Activated CD4-positive, CD25-positive, alpha-beta regulatory T cell treated with anti-CD3 and anti-CD28 coated beads, Interleukin-2, amount 50 U/mL, for 24 hours (primary cell): ENCODE data around the gene HORMAD2.
"Not testable (repeated sequence)": the region's sequence is repeated elsewhere in the genome, so short reads cannot be mapped to it uniquely, and the experiment has no call there.

Source experiments
- ATAC-seq, 2 donors: fragments of 150-1000 bp; cut with Tn5 transposase; one replicate each; pipeline ENCODE4 v1.10.0; 2021; ENCODE audit warnings: mild to moderate bottlenecking in 1 of 2, moderate library complexity in 1 of 2

Gene HORMAD2

GRCh38 chr22:30195245-30196140, 115.2 kb downstream of the HORMAD2 start:
- no peak for ATAC-seq

GRCh38 chr22:30196141-30196879, 116.0 kb downstream of the HORMAD2 start:
- ATAC-seq: peak; percentile 76 to 83

GRCh38 chr22:30196880-30197336, 116.6 kb downstream of the HORMAD2 start:
- ATAC-seq: no peak

GRCh38 chr22:30197389-30197788, 117.1 kb downstream of the HORMAD2 start:
- no peak for ATAC-seq

GRCh38 chr22:30198152-30198825, 118.0 kb downstream of the HORMAD2 start:
- ATAC-seq: no peak

- ATAC-seq: peak in 1 of 2 donors; percentile 9
Measured at GRCh38 chr22:30198921-30199320, 118.7 kb downstream of the HORMAD2 start.

- ATAC-seq: not testable (repeated sequence)
Measured at GRCh38 chr22:30200905-30201304, 120.6 kb downstream of the HORMAD2 start.

GRCh38 chr22:30201945-30202344, 121.7 kb downstream of the HORMAD2 start:
- no peak for ATAC-seq

- ATAC-seq: no peak
Measured at GRCh38 chr22:30202531-30203006, 122.3 kb downstream of the HORMAD2 start.

GRCh38 chr22:30204015-30204741, 123.9 kb downstream of the HORMAD2 start:
- ATAC-seq: no peak

GRCh38 chr22:30204742-30205111, 124.5 kb downstream of the HORMAD2 start:
- no peak for ATAC-seq

- ATAC-seq: no peak
Measured at GRCh38 chr22:30205281-30206115, 125.2 kb downstream of the HORMAD2 start.

- ATAC-seq: no peak
Measured at GRCh38 chr22:30206944-30207343, 126.7 kb downstream of the HORMAD2 start.

- ATAC-seq: no peak
Measured at GRCh38 chr22:30208631-30209603, 128.7 kb downstream of the HORMAD2 start.

GRCh38 chr22:30209642-30210041, 129.4 kb downstream of the HORMAD2 start:
- ATAC-seq: no peak

- ATAC-seq: no peak
Measured at GRCh38 chr22:30210235-30210909, 130.1 kb downstream of the HORMAD2 start.

GRCh38 chr22:30211124-30211820, 131.0 kb downstream of the HORMAD2 start:
- no peak for ATAC-seq

- ATAC-seq: peak; percentile 28 to 41
Measured at GRCh38 chr22:30212363-30212995, 132.2 kb downstream of the HORMAD2 start.
